GM13977 (cell line): Measurements from ENCODE around the gene PRSS33.

Experiments
- DNase-seq: peaks from one replicate; pipeline ENCODE4 v3.0.0; 2012; ENCODE audit warnings: low spot score
- CTCF ChIP-seq: IDR thresholded peaks from 2 replicates; pipeline ENCODE4 v1.5.1; 2012; ENCODE audit warnings: mild to moderate bottlenecking, control low read depth; ENCODE audit not compliant: insufficient read depth; ENCODE audit errors: extremely low read depth, missing control alignments
- in situ Hi-C: fragments of 300-500 bp; cut with MboI; formaldehyde crosslinking; loops from one replicate; pipeline ENCODE4 v1.12.0; 2022; ENCODE audit warnings: low sequenced_read_pairs, low pct_unique_long_range_greater_than_20kb, mixed read lengths, inconsistent platforms; ENCODE audit not compliant: unreplicated experiment

The PRSS33 gene

GRCh38 chr16:2756288-2757015, 30.9 kb downstream of the PRSS33 start:
- no peak for DNase-seq

GRCh38 chr16:2755158-2755557, 32.2 kb downstream of the PRSS33 start:
- in situ Hi-C loops = no loop called here
- no peak for TF ChIP-seq CTCF
- no peak for DNase-seq

More at GRCh38 chr16:2756288-2757015, 30.9 kb downstream of the PRSS33 start:
- TF ChIP-seq CTCF = no peak
- in situ Hi-C loops = no loop called here

DNA sequence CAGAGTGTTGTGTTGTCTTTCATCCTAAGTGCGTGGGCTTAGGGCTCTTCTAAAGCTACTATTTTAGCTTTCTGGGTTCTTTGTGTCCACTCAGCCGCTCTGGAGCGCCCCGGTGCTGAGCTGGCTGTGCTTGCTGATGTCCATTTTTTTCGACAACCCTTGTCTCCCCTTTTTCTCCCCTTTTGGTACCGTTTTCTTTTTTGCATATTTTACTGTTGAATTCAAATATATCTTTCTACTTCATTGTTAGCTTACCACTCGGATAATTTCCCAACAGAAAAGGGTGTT, 33.7 kb downstream of the PRSS33 start:
- TF ChIP-seq CTCF = no peak
- DNase-seq = no peak
- in situ Hi-C loops = no loop called here

DNA sequence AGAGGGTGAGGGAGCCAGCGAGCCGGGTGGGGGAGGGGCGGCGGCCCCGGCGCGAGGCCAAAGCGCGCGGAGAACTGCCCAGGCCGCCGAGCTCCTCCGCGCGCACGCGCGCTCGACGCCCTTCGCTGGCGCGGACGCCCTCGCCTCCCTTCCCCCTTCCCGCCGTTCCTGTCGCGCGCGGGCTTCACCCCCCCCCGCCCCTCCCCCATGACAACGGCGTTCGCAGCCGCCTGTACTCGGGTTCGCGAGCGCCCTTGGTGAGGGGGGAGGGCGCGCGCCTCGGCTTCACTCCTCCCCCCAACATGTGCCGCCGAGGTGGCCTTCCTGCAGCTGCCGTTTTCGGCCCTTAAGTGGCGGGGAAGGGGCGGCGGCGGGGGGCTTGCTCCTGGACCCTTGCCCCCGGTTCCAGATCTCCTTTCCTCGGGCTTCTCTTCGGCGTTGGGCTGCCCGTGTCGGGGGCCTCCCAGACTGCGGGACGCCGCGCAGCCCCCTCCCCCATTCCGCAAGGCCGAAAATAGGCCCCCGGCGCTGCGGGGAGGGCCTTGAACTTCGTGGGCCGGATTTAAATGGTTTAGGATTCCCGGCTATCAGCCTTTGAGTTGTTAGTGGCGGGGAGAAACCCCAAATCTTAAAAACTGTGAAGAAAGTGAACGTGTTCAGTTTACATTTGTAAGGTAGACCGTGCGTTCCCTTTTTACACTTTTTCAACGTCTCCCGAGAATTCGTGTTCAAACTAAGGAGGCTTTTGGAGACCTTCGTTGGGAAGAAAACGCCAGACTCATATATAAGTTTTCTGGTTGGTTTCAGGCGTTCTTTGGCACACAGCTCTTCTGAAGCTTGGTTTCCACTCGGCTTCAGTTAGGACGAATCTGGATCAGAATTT, 34.3 kb downstream of the PRSS33 start:
- peak; percentile 91 for DNase-seq
- in situ Hi-C loops = no loop called here
- TF ChIP-seq CTCF = no peak

GRCh38 chr16:2752035-2752849, 35.1 kb downstream of the PRSS33 start, which contains the start of gene SRRM2:
SRRM2 (plus strand) TSS chr16:2752638; CDS start chr16:2756365, 3,727 bp downstream.
- peak; percentile 97 for DNase-seq
- in situ Hi-C loops = no loop called here
- no peak for TF ChIP-seq CTCF

DNA sequence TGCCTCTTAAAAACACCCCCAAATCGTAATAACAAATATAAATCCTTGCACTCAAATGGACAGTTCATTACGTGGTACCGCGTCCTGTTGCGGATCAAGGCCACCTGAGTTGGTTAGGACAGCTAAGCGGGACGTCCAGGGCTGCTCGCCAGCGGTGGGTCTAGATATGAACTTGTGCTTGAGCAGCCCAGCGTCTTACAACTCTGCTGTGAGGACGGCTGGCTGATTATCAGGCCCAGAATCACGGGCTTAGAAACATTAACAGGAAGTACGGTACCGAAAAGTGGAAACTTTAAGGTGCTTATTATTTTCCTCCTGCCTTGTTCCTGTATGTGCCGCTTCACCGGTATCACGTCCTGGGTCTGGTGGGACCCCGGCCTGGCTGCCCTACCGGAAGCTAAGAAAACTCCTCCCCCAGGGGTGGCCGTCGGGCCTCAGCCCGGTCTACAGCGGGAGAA, 35.8 kb downstream of the PRSS33 start:
- in situ Hi-C loops = no loop called here
- no peak for DNase-seq
- TF ChIP-seq CTCF = no peak
